Fibroblast of lung (primary cell): Measurements from ENCODE around the gene NCOR2. TPM values are rescaled to one million over a fixed set of nuclear protein-coding genes. Genes with fewer than 3 reads are reported as not detected.

Experiments used
- DNase-seq, 2 donors: peaks; one replicate each; pipeline versions ENCODE4 v3.0.0 to v3.0.0-alpha.2; 2010; ENCODE audit warnings: low read depth in 2 of 2
- H2AFZ ChIP-seq: 2 replicates; pipeline ENCODE4 v1.5.1; 2012; ENCODE audit warnings: low read length, control low read depth, inconsistent platforms
- H3K27ac ChIP-seq: 2 replicates; pipeline ENCODE4 v1.5.1; 2011; ENCODE audit warnings: low read length, control low read depth; ENCODE audit not compliant: insufficient read depth
- H3K27me3 ChIP-seq: 2 replicates; pipeline ENCODE4 v1.5.1; 2011; ENCODE audit warnings: mild to moderate bottlenecking, low read length; ENCODE audit not compliant: control insufficient read depth, insufficient read depth
- H3K36me3 ChIP-seq: 2 replicates; pipeline ENCODE4 v1.5.1; 2011; ENCODE audit warnings: low read length; ENCODE audit not compliant: control insufficient read depth, insufficient read depth
- H3K4me1 ChIP-seq: 2 replicates; pipeline ENCODE4 v1.5.1; 2011; ENCODE audit warnings: low read length; ENCODE audit not compliant: control insufficient read depth, insufficient read depth; ENCODE audit errors: extremely low read depth
- H3K4me2 ChIP-seq: 2 replicates; pipeline ENCODE4 v1.5.1; 2011; ENCODE audit warnings: low read length, control low read depth; ENCODE audit not compliant: insufficient read depth; ENCODE audit errors: extremely low read depth
- H3K4me3 ChIP-seq, 4 experiments: fragments of 200-600 bp in 1 of 4; sonication (generic) in 1 of 4; replicated peaks in 1 of 4; 2 replicates each; pipeline ENCODE4 v1.5.1; 2011 to 2016; ENCODE audit warnings: low read length in 4 of 4, low read depth in 3 of 4, mild to moderate bottlenecking in 3 of 4, control low read depth in 2 of 4, inconsistent platforms in 1 of 4, mixed read lengths in 1 of 4; ENCODE audit not compliant: insufficient read depth in 1 of 4; ENCODE audit errors: control extremely low read depth in 1 of 4
- H3K79me2 ChIP-seq: 2 replicates; pipeline ENCODE4 v1.5.1; 2012; ENCODE audit warnings: mild to moderate bottlenecking, low read length, inconsistent platforms; ENCODE audit not compliant: control insufficient read depth, insufficient read depth
- H3K9ac ChIP-seq: 2 replicates; pipeline ENCODE4 v1.5.1; 2011; ENCODE audit warnings: mild to moderate bottlenecking, low read length, control low read depth; ENCODE audit not compliant: insufficient read depth
- H3K9me3 ChIP-seq: 2 replicates; pipeline ENCODE4 v1.5.1; 2012; ENCODE audit warnings: low read depth, low read length; ENCODE audit not compliant: control insufficient read depth, insufficient read depth
- H4K20me1 ChIP-seq: 2 replicates; pipeline ENCODE4 v1.5.1; 2011; ENCODE audit warnings: low read length; ENCODE audit not compliant: control insufficient read depth, insufficient read depth; ENCODE audit errors: extremely low read depth
- EZH2 ChIP-seq: IDR thresholded peaks from 2 replicates; pipeline ENCODE4 v1.5.1; 2012; ENCODE audit warnings: low read length, control low read depth, mild to moderate bottlenecking; ENCODE audit errors: missing control alignments
- polyA plus RNA-seq, 2 donors: library from polyadenylated mRNA; depleted of rRNA in 1 of 2; stranded (reverse) in 1 of 2; unstranded in 1 of 2; fragments of >200 nt; gene quantifications; 2 replicates each; pipeline ENCODE4 v1.2.1, GENCODE V29; 2011 to 2012; ENCODE audit warnings: missing spikeins in 1 of 2
- total RNA-seq: library from RNA; depleted of rRNA; stranded (reverse); fragments of >200 nt; gene quantifications from 2 replicates; pipeline ENCODE4 v1.2.1, GENCODE V29; 2014
- TF ChIP-seq, protein P1 (sequence below), 2 donors: IDR thresholded peaks in 1 of 2; conservative IDR thresholded peaks in 1 of 2; 1 replicate in 1 of 2; 2 replicates in 1 of 2; pipeline ENCODE4 v1.5.1; 2011 to 2012; ENCODE audit warnings: low read length in 2 of 2, control low read depth in 1 of 2, inconsistent platforms in 1 of 2, low read depth in 1 of 2, mild to moderate bottlenecking in 1 of 2

Gene NCOR2
- total and polyA plus RNA-seq, 2 donors (not counting 1 experiment from before 2014, with no cell fraction given), result 6.1 to 17.2 TPM

DNA sequence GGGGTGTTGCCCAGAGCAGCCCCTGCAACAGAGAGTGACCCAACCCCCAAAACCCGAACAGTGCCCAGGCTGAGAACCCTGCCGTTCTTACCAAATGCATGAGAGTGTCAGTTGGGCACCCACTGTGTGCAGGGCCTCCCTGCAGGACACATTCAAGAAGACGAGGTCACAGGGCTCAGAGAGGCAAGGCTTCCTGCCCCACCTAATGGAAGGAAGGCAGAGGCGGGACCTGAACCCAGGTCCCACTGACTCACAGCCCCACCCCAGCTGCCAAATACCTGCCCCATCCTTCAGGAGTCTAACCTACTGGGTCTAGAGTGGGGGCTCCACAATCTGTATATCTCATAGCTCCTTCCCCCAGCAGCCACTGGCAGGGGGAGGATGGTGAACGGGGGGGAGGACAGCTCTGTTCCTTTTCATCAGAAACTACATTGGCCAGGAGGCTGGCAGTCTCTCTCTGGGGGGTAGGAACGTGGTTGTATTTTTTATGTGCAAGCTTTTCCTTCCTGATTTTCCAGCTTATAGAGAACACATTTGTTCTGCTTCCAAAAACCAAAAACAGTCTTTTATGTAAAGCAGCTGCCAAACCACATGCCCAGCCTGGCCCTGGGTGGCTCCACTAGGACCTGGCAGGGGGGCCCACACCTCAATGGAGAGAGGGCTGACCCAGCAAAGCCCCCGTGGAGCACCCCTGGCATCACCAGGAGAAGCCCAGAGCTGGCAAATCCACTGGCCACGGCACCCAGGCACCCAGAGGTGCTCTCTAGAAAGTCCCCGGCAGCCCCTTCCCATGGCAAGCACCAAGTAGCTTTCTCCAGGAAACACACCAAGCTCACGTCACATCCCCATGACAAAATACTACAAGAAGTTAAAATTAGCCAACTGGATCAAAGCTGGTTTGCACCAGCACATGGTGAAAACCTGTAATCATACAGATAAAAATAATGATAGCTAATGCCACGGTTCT is 17.0 kb downstream of the NCOR2 start:
- Histone ChIP-seq H4K20me1 (no peaks in the 10 kb centered on the region), H3K9ac (no peak overlapping the region), H3K79me2 (peaks cover 63% of the 10 kb centered on the region), H2AFZ (no peak overlapping the region), H3K4me3 (no peak overlapping the region), H3K4me1 (peaks cover 39% of the 10 kb centered on the region), H3K4me2 (peak overlapping the region; percentile 3), H3K27me3 (no peaks in the 10 kb centered on the region), H3K36me3 (no peaks in the 10 kb centered on the region), H3K27ac (peak overlapping the region; percentile 14), H3K9me3 (no peaks in the 10 kb centered on the region)
- peak in 1 of 2 donors; percentile 54 for DNase-seq
- no peak for TF ChIP-seq EZH2
- TF ChIP-seq, protein P1, sequence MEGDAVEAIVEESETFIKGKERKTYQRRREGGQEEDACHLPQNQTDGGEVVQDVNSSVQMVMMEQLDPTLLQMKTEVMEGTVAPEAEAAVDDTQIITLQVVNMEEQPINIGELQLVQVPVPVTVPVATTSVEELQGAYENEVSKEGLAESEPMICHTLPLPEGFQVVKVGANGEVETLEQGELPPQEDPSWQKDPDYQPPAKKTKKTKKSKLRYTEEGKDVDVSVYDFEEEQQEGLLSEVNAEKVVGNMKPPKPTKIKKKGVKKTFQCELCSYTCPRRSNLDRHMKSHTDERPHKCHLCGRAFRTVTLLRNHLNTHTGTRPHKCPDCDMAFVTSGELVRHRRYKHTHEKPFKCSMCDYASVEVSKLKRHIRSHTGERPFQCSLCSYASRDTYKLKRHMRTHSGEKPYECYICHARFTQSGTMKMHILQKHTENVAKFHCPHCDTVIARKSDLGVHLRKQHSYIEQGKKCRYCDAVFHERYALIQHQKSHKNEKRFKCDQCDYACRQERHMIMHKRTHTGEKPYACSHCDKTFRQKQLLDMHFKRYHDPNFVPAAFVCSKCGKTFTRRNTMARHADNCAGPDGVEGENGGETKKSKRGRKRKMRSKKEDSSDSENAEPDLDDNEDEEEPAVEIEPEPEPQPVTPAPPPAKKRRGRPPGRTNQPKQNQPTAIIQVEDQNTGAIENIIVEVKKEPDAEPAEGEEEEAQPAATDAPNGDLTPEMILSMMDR (conservative IDR thresholded peaks at IDR 0.05 in 1 of 2, IDR thresholded peaks at IDR 0.05 in 1 of 2; ENCODE audit: low read depth in 1 of 2, low read length in 2 of 2), result no peak

DNA sequence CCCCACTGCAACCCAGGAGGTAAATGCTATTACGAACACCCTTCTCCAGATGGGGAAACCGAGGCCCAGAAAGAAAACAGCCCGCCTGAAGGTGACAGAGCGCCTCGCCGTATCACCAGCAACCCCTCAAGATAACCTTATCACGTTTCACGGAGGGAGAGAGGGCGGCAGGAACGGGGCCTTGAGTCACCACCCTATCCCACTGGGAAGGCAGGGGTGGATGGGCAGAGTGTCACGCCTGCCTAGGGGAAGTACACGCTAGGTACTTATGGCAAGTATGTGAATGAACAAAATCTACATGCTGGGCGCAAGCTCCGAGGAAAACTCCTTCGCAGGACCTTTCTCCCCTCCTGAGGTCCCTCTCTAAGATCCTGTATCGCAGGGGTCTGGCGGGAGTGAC is 17.8 kb downstream of the NCOR2 start:
- peaks cover 57% of the 10 kb centered on the region for H3K79me2 ChIP-seq
- H3K27ac ChIP-seq, result peak overlapping the region; percentile 61
- H4K20me1 ChIP-seq, result no peaks in the 10 kb centered on the region
- no peak overlapping the region for H2AFZ ChIP-seq
- no peak overlapping the region for H3K9ac ChIP-seq
- no peaks in the 10 kb centered on the region for H3K27me3 ChIP-seq
- H3K9me3 ChIP-seq, result no peaks in the 10 kb centered on the region
- peak in 1 of 2 donors; percentile 49 for DNase-seq
- H3K36me3 ChIP-seq, result no peaks in the 10 kb centered on the region
- peaks cover 37% of the 10 kb centered on the region for H3K4me1 ChIP-seq
- no peak overlapping the region for H3K4me2 ChIP-seq
- TF ChIP-seq, protein P1 (conservative IDR thresholded peaks at IDR 0.05 in 1 of 2, IDR thresholded peaks at IDR 0.05 in 1 of 2; ENCODE audit: low read depth in 1 of 2, low read length in 2 of 2), result no peak
- no peak for TF ChIP-seq EZH2
- no peak overlapping the region for H3K4me3 ChIP-seq

DNA sequence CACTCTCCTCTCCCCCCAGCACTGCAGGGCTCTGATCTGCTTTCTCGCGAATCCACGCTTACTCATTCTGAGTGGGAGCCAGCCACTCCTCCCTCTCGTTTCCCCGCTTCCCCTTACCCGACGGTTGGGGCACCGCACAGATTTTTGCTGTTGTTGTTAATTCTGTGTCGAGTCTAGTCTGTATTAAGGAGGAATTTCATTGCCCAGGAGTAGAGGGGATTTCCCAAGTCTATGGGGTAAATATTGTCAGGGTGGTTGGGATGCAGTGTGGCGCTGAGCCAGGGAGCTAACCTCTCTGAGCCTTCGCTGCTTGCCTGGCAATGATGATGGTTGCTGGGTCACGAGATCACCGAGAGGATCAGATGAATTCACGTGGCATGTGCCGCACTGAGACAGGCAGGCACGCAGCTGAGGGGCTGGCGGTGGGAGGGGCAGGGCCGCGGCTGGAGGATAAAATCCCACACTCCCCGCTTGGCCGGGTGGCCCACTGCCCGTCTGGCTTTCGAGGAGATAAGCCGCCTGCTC is 18.5 kb downstream of the NCOR2 start:
- Histone ChIP-seq H3K79me2 (peaks cover 51% of the 10 kb centered on the region), H3K4me2 (peak overlapping the region; percentile 39), H3K27ac (peak overlapping the region; percentile 61), H3K27me3 (no peaks in the 10 kb centered on the region), H3K4me1 (peaks cover 37% of the 10 kb centered on the region), H3K9ac (peak overlapping the region; percentile 28), H3K36me3 (no peaks in the 10 kb centered on the region), H3K4me3 (peak overlapping the region in 1 of 4 experiments; percentile 10), H2AFZ (no peak overlapping the region), H4K20me1 (no peaks in the 10 kb centered on the region), H3K9me3 (no peaks in the 10 kb centered on the region)
- TF ChIP-seq, protein P1 (conservative IDR thresholded peaks at IDR 0.05 in 1 of 2, IDR thresholded peaks at IDR 0.05 in 1 of 2; ENCODE audit: low read depth in 1 of 2, low read length in 2 of 2), result no peak
- TF ChIP-seq EZH2, result no peak
- peak; percentile 48 to 76 for DNase-seq
